ENCODE measurements around the gene YWHAG.

YWHAG gene

DNA sequence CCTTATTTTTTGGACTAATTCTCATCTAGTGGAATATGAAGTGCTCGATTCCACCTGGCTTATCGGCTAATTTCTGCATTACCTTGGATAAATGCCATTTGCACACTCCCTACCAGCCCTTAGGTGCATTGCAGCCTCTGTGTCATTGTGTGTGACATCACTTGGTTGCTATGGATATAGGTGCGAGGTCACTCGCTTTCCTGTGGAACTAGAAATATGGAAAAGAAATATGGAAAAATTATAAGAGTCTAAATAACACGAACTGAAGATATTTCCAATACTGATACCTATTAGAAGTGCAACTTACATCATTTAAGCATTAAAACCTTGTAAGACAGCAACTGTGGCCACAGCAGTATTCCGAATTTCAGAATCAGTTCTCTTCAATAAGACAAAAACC, 2.0 kb downstream of the YWHAG start:
- Histone ChIP-seq H4K20me1 (ENCODE audit: control insufficient read depth, insufficient read depth, low read depth, low read length) (peaks cover 39% of the 10 kb centered on the region), H3K27ac (ENCODE audit: low read depth, low read length) (no peak overlapping the region)

DNA sequence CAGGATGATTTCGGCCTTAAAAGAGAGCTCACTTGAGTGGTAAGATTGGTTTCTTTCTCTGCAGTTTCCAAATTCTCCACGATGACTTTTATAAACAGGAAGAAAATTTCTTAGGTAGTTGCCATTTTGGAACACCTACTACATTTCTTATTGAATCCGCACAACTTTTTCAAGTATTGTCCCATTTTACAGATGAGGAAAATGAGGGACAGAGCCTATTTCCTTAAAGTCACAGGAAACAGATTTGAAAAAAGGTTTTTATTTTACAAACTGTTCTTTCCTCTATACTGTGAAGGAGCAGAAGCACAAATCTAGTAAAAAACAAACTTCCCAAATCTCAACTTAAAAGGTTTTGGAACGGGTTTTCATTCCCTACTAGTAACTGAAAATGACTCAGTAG, 2.7 kb downstream of the YWHAG start:
- Histone ChIP-seq H3K9me3 (ENCODE audit: control insufficient read depth, insufficient read depth, low read length) (no peaks in the 10 kb centered on the region), H3K4me2 (ENCODE audit: low read length) (peak overlapping the region; percentile 96), H4K20me1 (ENCODE audit: control insufficient read depth, insufficient read depth, low read depth, low read length) (peaks cover 46% of the 10 kb centered on the region), H3K79me2 (ENCODE audit: control insufficient read depth, low read length) (peaks cover 77% of the 10 kb centered on the region), H3K27me3 (ENCODE audit: control insufficient read depth, low read length) (no peaks in the 10 kb centered on the region), H3K27ac (ENCODE audit: low read depth, low read length) (no peak overlapping the region), H3K9me2 (replicated peaks; ENCODE audit: control insufficient read depth, low read length) (no peaks in the 10 kb centered on the region), H3K4me3 (ENCODE audit: low read length) (peak overlapping the region; percentile 10; the same call in 1 of the 2 replicates), H3F3A (ENCODE audit: control insufficient read depth, insufficient read depth) (no peaks in the 10 kb centered on the region), H3K36me3 (ENCODE audit: control insufficient read depth, low read length) (peaks cover 72% of the 10 kb centered on the region), H3K4me1 (ENCODE audit: control insufficient read depth, low read length) (peaks cover 38% of the 10 kb centered on the region)
- no peak for TF ChIP-seq EZH2phosphoT487 (IDR thresholded peaks at IDR 0.05; ENCODE audit: borderline replicate concordance, low read length)

More for the DNA sequence above, 2.0 kb downstream of the YWHAG start:
- Histone ChIP-seq H3K36me3 (ENCODE audit: control insufficient read depth, low read length) (peaks cover 65% of the 10 kb centered on the region), H3K79me2 (ENCODE audit: control insufficient read depth, low read length) (peaks cover 70% of the 10 kb centered on the region), H3K9me3 (ENCODE audit: control insufficient read depth, insufficient read depth, low read length) (no peaks in the 10 kb centered on the region), H3K9me2 (replicated peaks; ENCODE audit: control insufficient read depth, low read length) (no peaks in the 10 kb centered on the region), H3K4me2 (ENCODE audit: low read length) (peak overlapping the region; percentile 96), H3K4me3 (ENCODE audit: low read length) (peak overlapping the region; percentile 80), H3K27me3 (ENCODE audit: control insufficient read depth, low read length) (no peaks in the 10 kb centered on the region), H3F3A (ENCODE audit: control insufficient read depth, insufficient read depth) (no peaks in the 10 kb centered on the region), H3K4me1 (ENCODE audit: control insufficient read depth, low read length) (peaks cover 38% of the 10 kb centered on the region)
- TF ChIP-seq EZH2phosphoT487 (IDR thresholded peaks at IDR 0.05; ENCODE audit: borderline replicate concordance, low read length) (no peak), CTCF (IDR thresholded peaks at IDR 0.05; ENCODE audit: low read depth, low read length, poor library complexity, severe bottlenecking) (no peak)

GRCh38 chr7:76354981-76355730, 3.6 kb downstream of the YWHAG start:
- Histone ChIP-seq H3K9me3 (ENCODE audit: control insufficient read depth, insufficient read depth, low read length) (no peaks in the 10 kb centered on the region), H3K79me2 (ENCODE audit: control insufficient read depth, low read length) (peaks cover 87% of the 10 kb centered on the region), H3K9me2 (replicated peaks; ENCODE audit: control insufficient read depth, low read length) (no peaks in the 10 kb centered on the region), H3K4me2 (ENCODE audit: low read length) (peak overlapping the region; percentile 96), H3K27me3 (ENCODE audit: control insufficient read depth, low read length) (no peaks in the 10 kb centered on the region), H4K20me1 (ENCODE audit: control insufficient read depth, insufficient read depth, low read depth, low read length) (peaks cover 55% of the 10 kb centered on the region), H3K4me3 (ENCODE audit: low read length) (no peak overlapping the region), H3K4me1 (ENCODE audit: control insufficient read depth, low read length) (peaks cover 38% of the 10 kb centered on the region), H3K36me3 (ENCODE audit: control insufficient read depth, low read length) (peaks cover 82% of the 10 kb centered on the region), H3K27ac (ENCODE audit: low read depth, low read length) (no peak overlapping the region), H3F3A (ENCODE audit: control insufficient read depth, insufficient read depth) (no peaks in the 10 kb centered on the region)
- TF ChIP-seq EZH2phosphoT487 (IDR thresholded peaks at IDR 0.05; ENCODE audit: borderline replicate concordance, low read length) (no peak), CTCF (IDR thresholded peaks at IDR 0.05; ENCODE audit: low read depth, low read length, poor library complexity, severe bottlenecking) (no peak)

GRCh38 chr7:76354516-76354915, 4.3 kb downstream of the YWHAG start:
- no peaks in the 10 kb centered on the region for H3F3A ChIP-seq (ENCODE audit: control insufficient read depth, insufficient read depth)
- peaks cover 93% of the 10 kb centered on the region for H3K79me2 ChIP-seq (ENCODE audit: control insufficient read depth, low read length)
- no peaks in the 10 kb centered on the region for H3K27me3 ChIP-seq (ENCODE audit: control insufficient read depth, low read length)
- no peak overlapping the region for H3K27ac ChIP-seq (ENCODE audit: low read depth, low read length)
- no peaks in the 10 kb centered on the region for H3K9me3 ChIP-seq (ENCODE audit: control insufficient read depth, insufficient read depth, low read length)
- no peak overlapping the region for H3K4me3 ChIP-seq (ENCODE audit: low read length)
- H3K9me2 ChIP-seq (replicated peaks; ENCODE audit: control insufficient read depth, low read length): no peaks in the 10 kb centered on the region
- H3K4me1 ChIP-seq (ENCODE audit: control insufficient read depth, low read length): peaks cover 32% of the 10 kb centered on the region
- no peak overlapping the region; the same call in 1 of the 2 replicates for H3K4me2 ChIP-seq (ENCODE audit: low read length)
- peaks cover 61% of the 10 kb centered on the region for H4K20me1 ChIP-seq (ENCODE audit: control insufficient read depth, insufficient read depth, low read depth, low read length)
- TF ChIP-seq CTCF (IDR thresholded peaks at IDR 0.05; ENCODE audit: low read depth, low read length, poor library complexity, severe bottlenecking) (no peak), EZH2phosphoT487 (IDR thresholded peaks at IDR 0.05; ENCODE audit: borderline replicate concordance, low read length) (no peak)
- peaks cover 88% of the 10 kb centered on the region for H3K36me3 ChIP-seq (ENCODE audit: control insufficient read depth, low read length)

All from DOHH2 (cell line).